Panc1 (cell line): ENCODE results near the gene NFX1. TPM values are rescaled to one million over a fixed set of nuclear protein-coding genes. Genes with fewer than 3 reads are reported as not detected.
A peak's percentile ranks its signal among the peaks of the same experiment; 100 is the strongest.

Source experiments
- ATAC-seq: fragments of 200-7000 bp; cut with Tn5 transposase; 2 replicates; pipeline ENCODE4 v1.9.1; 2020; ENCODE audit warnings: mild to moderate bottlenecking, moderate library complexity
- BruUV-seq: library from RNA; stranded (reverse); fragments of 400-500 nt; replicated peaks from 2 replicates; lab custom pipeline; 2021; lab: Mats Ljungman, UMichigan
- CTCF ChIA-PET: fragments of 300-600 bp; sonication (Branson Sonifier 250); formaldehyde crosslinking; loops from one replicate; lab custom pipeline; 2022; ENCODE audit warnings: antibody characterized with exemption; lab: Charles Lee
- POLR2A ChIA-PET: fragments of 300-600 bp; sonication (Branson Sonifier 250); formaldehyde crosslinking; loops from one replicate; lab custom pipeline; 2022; ENCODE audit warnings: antibody characterized with exemption; lab: Charles Lee
- DNase-seq: peaks from one replicate; pipeline ENCODE4 v3.0.0-alpha.2; 2010; ENCODE audit warnings: low read depth, low spot score
- H3K27ac ChIP-seq: 2 replicates; pipeline ENCODE4 v1.5.1; 2011; ENCODE audit warnings: mild to moderate bottlenecking, low read length, inconsistent platforms
- H3K27me3 ChIP-seq: fragments of 200-500 bp; sonication (Bioruptor generic); 2 replicates; pipeline ENCODE4 v1.6.0; 2014; ENCODE audit warnings: low read length, inconsistent platforms; ENCODE audit not compliant: control insufficient read depth, insufficient read depth
- H3K36me3 ChIP-seq: fragments of 200-500 bp; sonication (Bioruptor generic); 2 replicates; pipeline ENCODE4 v1.5.1; 2014; ENCODE audit warnings: inconsistent platforms, mild to moderate bottlenecking, low read length, moderate library complexity; ENCODE audit not compliant: control insufficient read depth, insufficient read depth
- H3K4me1 ChIP-seq: 2 replicates; pipeline ENCODE4 v1.5.1; 2011; ENCODE audit warnings: inconsistent platforms, mild to moderate bottlenecking, low read length, moderate library complexity; ENCODE audit not compliant: control insufficient read depth, insufficient read depth
- H3K4me3 ChIP-seq, 2 experiments: 2 replicates each; pipeline ENCODE4 v1.5.1; 2011 to 2012; ENCODE audit warnings: low read depth in 2 of 2, low read length in 2 of 2, mild to moderate bottlenecking in 2 of 2, inconsistent platforms in 1 of 2, moderate library complexity in 1 of 2
- H3K9me3 ChIP-seq: fragments of 200-500 bp; sonication (Bioruptor generic); 2 replicates; pipeline ENCODE4 v1.5.1; 2014; ENCODE audit warnings: low read depth, mild to moderate bottlenecking, inconsistent platforms, low read length, moderate library complexity; ENCODE audit not compliant: control insufficient read depth, insufficient read depth
- CTCF ChIP-seq: fragments of 450-650 bp; IDR thresholded peaks from 2 replicates; pipeline ENCODE4 v1.5.1; 2017; ENCODE audit warnings: mild to moderate bottlenecking
- POLR2AphosphoS5 ChIP-seq: IDR thresholded peaks from 2 replicates; pipeline ENCODE4 v1.6.1; 2012; ENCODE audit warnings: mild to moderate bottlenecking, low read depth, low read length, moderate library complexity
- REST ChIP-seq, 2 experiments: IDR thresholded peaks; 2 replicates each; pipeline ENCODE4 v1.6.1; 2011 to 2012; ENCODE audit warnings: low read depth in 2 of 2, control low read depth in 1 of 2, low read length in 1 of 2, mild to moderate bottlenecking in 1 of 2, moderate library complexity in 1 of 2; ENCODE audit not compliant: insufficient read depth in 1 of 2
- SIN3A ChIP-seq: IDR thresholded peaks from 2 replicates; pipeline ENCODE4 v1.6.1; 2012; ENCODE audit warnings: low read depth, mild to moderate bottlenecking, low read length, moderate library complexity, borderline replicate concordance; ENCODE audit not compliant: insufficient read depth
- TCF7L2 ChIP-seq: IDR thresholded peaks from 2 replicates; pipeline ENCODE4 v1.6.1; 2011; ENCODE audit warnings: mild to moderate bottlenecking, low read depth, low read length, inconsistent platforms
- in situ Hi-C: cut with HindIII; loops from 2 replicates; pipeline ENCODE4 v1.10.0; 2016; ENCODE audit warnings: low sequenced_read_pairs, low pct_unique_long_range_greater_than_20kb
- intact Hi-C: fragments of 100-400 bp; cut with micrococcal nuclease; formaldehyde crosslinking; loops from one replicate; pipeline ENCODE4 v1.10.0; 2022; ENCODE audit not compliant: unreplicated experiment
- total RNA-seq: library from RNA; stranded (reverse); gene quantifications from one replicate; pipeline ENCODE4 v1.2.1, GENCODE V29; 2021; ENCODE audit not compliant: unreplicated experiment

Gene NFX1
- total RNA-seq, 1 experiment from 2014 or later: 38.1 TPM

- H3K27ac ChIP-seq: no peak overlapping the region
- ChIA-PET CTCF (interaction anchor here (0.7 kb wide), 1 partner anchor 57 kb away, joined by 11 read pairs; no protein-coding TSS in a partner anchor), POLR2A (no interaction called here)
- H3K4me3 ChIP-seq: no peak overlapping the region
- TF ChIP-seq SIN3A (no peak), CTCF (no peak), REST (IDR thresholded peaks at IDR 0.05; ENCODE audit: insufficient read depth in 1 of 2, low read depth in 2 of 2, low read length in 1 of 2) (no peak), TCF7L2 (no peak), POLR2AphosphoS5 (no peak)
- intact Hi-C loops (no loop called here), in situ Hi-C loops (no loop called here)
- no peak for ATAC-seq
- DNase-seq: no peak
- H3K36me3 ChIP-seq: no peaks in the 10 kb centered on the region; the same call in 1 of the 2 replicates
- no TSS peak for BruUV-seq
- peaks cover 10% of the 10 kb centered on the region; the same call in 1 of the 2 replicates for H3K4me1 ChIP-seq
- no peaks in the 10 kb centered on the region for H3K27me3 ChIP-seq
- no peaks in the 10 kb centered on the region for H3K9me3 ChIP-seq
Observed at GRCh38 chr9:33285502-33285901, 4.8 kb upstream of the NFX1 start.

DNA sequence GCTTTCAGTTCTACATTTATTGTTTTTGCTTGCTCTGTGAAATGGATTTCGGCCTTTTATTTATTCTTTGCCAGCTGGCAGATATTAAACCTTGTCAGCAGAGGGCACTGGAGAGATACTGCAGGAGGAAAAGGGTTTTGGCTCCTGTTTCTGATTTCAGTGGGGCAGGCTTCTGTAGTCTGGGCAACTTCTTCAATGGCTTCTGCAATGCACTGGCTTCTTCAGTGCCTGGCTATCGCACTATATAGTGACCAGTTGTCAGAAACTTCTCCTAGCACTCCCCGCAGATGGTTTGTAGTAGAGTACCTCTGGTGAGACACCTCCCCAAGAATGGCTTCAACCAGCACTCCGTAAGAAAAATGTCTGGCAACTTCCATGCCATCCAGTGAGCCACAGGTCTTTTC is 3.2 kb upstream of the NFX1 start:
- no peaks in the 10 kb centered on the region; the same call in 1 of the 2 replicates for H3K36me3 ChIP-seq
- ATAC-seq: peak; percentile 20; the same call in 1 of the 2 replicates
- in situ Hi-C loops: no loop called here
- intact Hi-C loops: no loop called here
- CTCF ChIA-PET: no interaction called here
- 0 out of 2 replicates have a peak overlapping the region, but pooled peaks have one; percentile 24 for H3K27ac ChIP-seq
- H3K9me3 ChIP-seq: no peaks in the 10 kb centered on the region
- POLR2A ChIA-PET: no interaction called here
- H3K4me1 ChIP-seq: peaks cover 21% of the 10 kb centered on the region
- no peaks in the 10 kb centered on the region for H3K27me3 ChIP-seq
- H3K4me3 ChIP-seq: no peak overlapping the region
- TF ChIP-seq CTCF (peak; percentile 93), POLR2AphosphoS5 (no peak)
- BruUV-seq: no TSS peak
- no peak for DNase-seq
